ENCODE results near the gene FAM83G.
"Not testable (repeated sequence)": the region's sequence is repeated elsewhere in the genome, so short reads cannot be mapped to it uniquely, and the experiment has no call there.

FAM83G gene

GRCh38 chr17:18965530-18966236, 38.9 kb downstream of the FAM83G start:
- no peak for DNase-seq

- DNase-seq: no peak
These were observed 40.0 kb downstream of the FAM83G start for GRCh38 chr17:18964550-18964949.

GRCh38 chr17:18964018-18964351, 40.6 kb downstream of the FAM83G start:
- no peak for DNase-seq

GRCh38 chr17:18963126-18964017, 41.2 kb downstream of the FAM83G start:
- peak; percentile 22 for DNase-seq

GRCh38 chr17:18962494-18962815, 42.1 kb downstream of the FAM83G start:
- DNase-seq: no peak

GRCh38 chr17:18961634-18962493, 42.7 kb downstream of the FAM83G start:
- no peak for DNase-seq

- DNase-seq: peak; percentile 50
These were observed 43.6 kb downstream of the FAM83G start for GRCh38 chr17:18960803-18961511.

- no peak for DNase-seq
These were observed 44.3 kb downstream of the FAM83G start for GRCh38 chr17:18960241-18960665.

GRCh38 chr17:18959845-18960240, 44.7 kb downstream of the FAM83G start:
- DNase-seq: no peak

- DNase-seq: no peak
These were observed 45.3 kb downstream of the FAM83G start for GRCh38 chr17:18959071-18959844.

- DNase-seq: no peak
These were observed 46.0 kb downstream of the FAM83G start for GRCh38 chr17:18958611-18959010.

- DNase-seq: no peak
These were observed 46.7 kb downstream of the FAM83G start for GRCh38 chr17:18957831-18958230.

- DNase-seq: no peak
These were observed 48.0 kb downstream of the FAM83G start for GRCh38 chr17:18956581-18956980.

GRCh38 chr17:18956021-18956420, 48.5 kb downstream of the FAM83G start:
- not testable (repeated sequence) for DNase-seq

- no peak for DNase-seq
These were observed 49.6 kb downstream of the FAM83G start for GRCh38 chr17:18955009-18955408.

- DNase-seq: no peak
These were observed 50.2 kb downstream of the FAM83G start for GRCh38 chr17:18954321-18954720.

GRCh38 chr17:18953231-18953728, 51.3 kb downstream of the FAM83G start:
- DNase-seq: no peak

GRCh38 chr17:18951941-18952842, 52.4 kb downstream of the FAM83G start, which contains the start of gene SLC5A10:
TSS of gene SLC5A10 (plus strand) at chr17:18952165. CDS start at chr17:18952206, 41 bp downstream.
- DNase-seq: no peak

- no peak for DNase-seq
These were observed 53.3 kb downstream of the FAM83G start for GRCh38 chr17:18950944-18951905.
